VCaP (cell line): ENCODE data around the gene IDNK.
"Not testable (repeated sequence)": the region's sequence is repeated elsewhere in the genome, so short reads cannot be mapped to it uniquely, and the experiment has no call there.

Experiments
- H3K27ac ChIP-seq: fragments of 450-650 bp; 2 replicates; pipeline ENCODE4 v1.5.1; 2017
- CTCF ChIP-seq: fragments of 450-650 bp; conservative IDR thresholded peaks from 2 replicates; pipeline ENCODE4 v1.5.1; 2017; ENCODE audit warnings: mild to moderate bottlenecking, moderate library complexity

Gene IDNK

GRCh38 chr9:83598487-83598886 lies 24.5 kb upstream of the IDNK start:
- TF ChIP-seq CTCF = no peak
- no peak overlapping the region for H3K27ac ChIP-seq

GRCh38 chr9:83599071-83599470 lies 23.9 kb upstream of the IDNK start:
- H3K27ac ChIP-seq = no peak overlapping the region
- no peak for TF ChIP-seq CTCF

GRCh38 chr9:83601463-83601862 lies 21.5 kb upstream of the IDNK start:
- no peak for TF ChIP-seq CTCF
- no peak overlapping the region for H3K27ac ChIP-seq

GRCh38 chr9:83607620-83608019 lies 15.3 kb upstream of the IDNK start:
- H3K27ac ChIP-seq = not testable (repeated sequence)

- not testable (repeated sequence) for H3K27ac ChIP-seq
These were observed 9.6 kb upstream of the IDNK start for GRCh38 chr9:83613298-83613697.

GRCh38 chr9:83617299-83617698 lies 5.6 kb upstream of the IDNK start:
- no peak overlapping the region for H3K27ac ChIP-seq
- TF ChIP-seq CTCF = no peak

GRCh38 chr9:83620841-83621636 lies 1.9 kb upstream of the IDNK start:
- TF ChIP-seq CTCF = peak; percentile 73

GRCh38 chr9:83622433-83622938 lies 457 bp upstream of the IDNK start:
- no peak for TF ChIP-seq CTCF
- H3K27ac ChIP-seq = peak overlapping the region; percentile 95

More at GRCh38 chr9:83620841-83621636, 1.9 kb upstream of the IDNK start:
- H3K27ac ChIP-seq = no peak overlapping the region
